ENCODE measurements around the gene TRANK1. TPM values are rescaled to one million over a fixed set of nuclear protein-coding genes. Genes with fewer than 3 reads are reported as not detected.

Gene TRANK1
- polyA plus RNA-seq, 4 donors = 6.4 to 8.4 (median 7.0) TPM

DNA sequence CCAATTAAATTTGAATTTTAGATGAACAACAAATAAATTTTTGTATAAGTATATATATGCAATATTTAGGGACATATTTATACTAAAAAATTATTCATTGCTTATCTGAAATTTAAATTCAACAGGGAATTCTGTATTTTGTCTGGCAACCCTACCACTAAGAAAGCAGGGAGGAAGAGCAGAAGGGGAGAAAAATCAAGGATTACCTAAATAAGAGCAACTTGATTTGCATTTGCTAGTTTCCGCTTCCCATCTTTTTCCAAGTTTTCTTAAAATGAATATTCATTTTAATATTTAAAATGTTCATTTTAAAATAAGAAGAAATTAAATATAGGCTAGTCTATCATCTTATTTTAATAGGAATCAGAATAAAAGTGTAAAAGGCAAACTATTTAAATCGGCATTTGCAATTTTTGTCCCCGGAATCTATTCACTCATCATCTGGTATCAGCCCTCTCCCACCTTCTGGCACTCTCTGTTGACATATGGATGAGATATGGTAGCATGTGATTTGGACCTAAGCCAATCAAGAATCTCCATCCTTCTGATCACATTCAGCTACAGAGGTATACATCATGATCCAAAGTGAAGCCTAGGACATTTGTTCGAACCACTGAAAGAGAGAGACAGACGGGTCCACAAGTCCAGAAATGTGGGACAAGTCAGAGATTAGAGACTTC lies 82.6 kb downstream of the TRANK1 start:
- no peak for DNase-seq (ENCODE audit: low read depth in 4 of 4, low spot score in 3 of 4)

DNA sequence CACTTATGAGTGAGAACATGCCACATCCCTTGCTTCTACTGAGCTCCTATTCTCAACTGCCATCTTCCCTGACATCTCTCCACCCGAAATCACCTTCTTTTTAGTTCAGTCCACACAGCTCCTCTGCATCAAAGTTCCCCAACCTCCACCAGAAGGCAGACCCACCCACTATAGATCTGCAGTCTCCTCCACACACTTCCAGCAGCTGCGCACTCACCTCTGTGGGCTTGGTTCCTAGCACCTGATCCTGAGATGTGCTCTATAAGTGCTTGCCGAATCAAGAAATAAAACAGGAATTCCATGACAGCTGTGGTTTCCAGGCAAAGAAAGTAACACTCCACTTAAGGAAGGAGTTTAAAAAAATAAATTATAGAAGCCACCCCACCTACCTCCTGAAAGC lies 85.4 kb downstream of the TRANK1 start:
- DNase-seq (ENCODE audit: low read depth in 4 of 4, low spot score in 3 of 4) = no peak

GRCh38 chr3:36852071-36852470 lies 92.8 kb downstream of the TRANK1 start:
- no peak for DNase-seq (ENCODE audit: low read depth in 4 of 4, low spot score in 3 of 4)

- DNase-seq (ENCODE audit: low read depth in 4 of 4, low spot score in 3 of 4) = no peak
Observed at GRCh38 chr3:36850743-36851142, 94.1 kb downstream of the TRANK1 start.

- no peak for DNase-seq (ENCODE audit: low read depth in 4 of 4, low spot score in 3 of 4)
Observed at GRCh38 chr3:36846406-36846805, 98.4 kb downstream of the TRANK1 start.

- DNase-seq (ENCODE audit: low read depth in 4 of 4, low spot score in 3 of 4) = no peak
Observed at GRCh38 chr3:36843065-36844051, 101.5 kb downstream of the TRANK1 start.

DNA sequence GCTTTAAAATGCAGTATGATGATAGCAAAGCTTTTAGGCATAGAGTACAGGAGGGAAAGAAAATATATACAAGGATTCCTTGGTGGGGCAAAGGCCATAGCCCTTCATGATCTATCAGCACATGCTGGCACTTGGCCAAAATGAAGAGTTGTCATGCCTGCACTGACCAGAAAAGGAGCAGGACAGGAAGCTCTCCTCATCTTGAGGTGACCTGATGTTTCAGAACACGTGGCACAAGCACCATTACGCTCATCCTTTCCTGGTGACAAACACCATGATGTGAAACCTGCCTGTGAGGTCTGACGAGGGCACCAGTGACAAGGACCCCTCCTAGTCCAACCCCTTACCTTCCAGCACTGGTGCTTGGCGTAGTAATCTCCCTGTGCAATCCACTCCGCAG lies 102.6 kb downstream of the TRANK1 start:
- DNase-seq (ENCODE audit: low read depth in 4 of 4, low spot score in 3 of 4) = no peak

DNA sequence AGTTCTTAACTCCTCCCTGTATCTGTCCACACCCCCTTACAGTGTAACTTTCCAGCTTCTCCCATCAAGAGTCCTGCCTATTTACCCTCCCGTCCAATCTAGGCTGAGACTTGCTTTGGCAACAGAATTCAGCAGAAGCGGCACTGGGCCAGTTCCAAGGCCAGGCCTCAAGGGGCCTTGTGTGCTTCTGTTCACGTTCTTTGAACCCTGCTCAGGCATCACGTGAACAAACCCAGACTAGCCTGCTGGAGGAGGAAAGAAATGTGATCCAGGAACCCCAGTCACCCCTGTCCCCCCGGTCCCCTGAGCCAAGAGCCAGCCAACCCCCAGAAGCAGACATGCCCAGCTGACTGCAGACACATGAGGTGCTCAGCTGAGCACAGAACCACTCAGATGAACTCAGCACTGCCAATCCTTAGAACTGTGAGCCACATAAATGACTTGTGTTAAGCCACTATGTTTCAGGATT lies 104.4 kb downstream of the TRANK1 start:
- DNase-seq (ENCODE audit: low read depth in 4 of 4, low spot score in 3 of 4) = no peak

DNA sequence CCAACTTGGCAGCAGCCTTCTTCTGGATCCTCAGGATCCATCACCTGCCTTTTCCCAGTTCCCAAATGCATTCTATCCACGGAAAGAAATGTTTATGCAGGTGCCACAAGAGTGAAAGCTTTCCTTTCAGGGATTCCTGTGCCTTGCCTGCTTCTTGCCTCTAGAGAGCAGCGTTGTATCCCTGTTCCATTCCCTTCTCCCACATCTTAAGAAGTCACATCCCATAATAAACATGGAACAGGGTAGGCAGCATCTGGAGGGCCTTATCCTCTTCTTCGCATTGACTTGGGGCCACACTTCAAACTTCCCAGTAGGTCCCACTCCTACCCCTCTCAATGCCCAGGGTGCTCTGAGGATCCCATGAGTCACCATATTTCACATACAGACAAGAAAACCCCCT lies 107.8 kb downstream of the TRANK1 start:
- no peak for DNase-seq (ENCODE audit: low read depth in 4 of 4, low spot score in 3 of 4)

- no peak for DNase-seq (ENCODE audit: low read depth in 4 of 4, low spot score in 3 of 4)
Observed at GRCh38 chr3:36833160-36833814, 111.6 kb downstream of the TRANK1 start.

DNA sequence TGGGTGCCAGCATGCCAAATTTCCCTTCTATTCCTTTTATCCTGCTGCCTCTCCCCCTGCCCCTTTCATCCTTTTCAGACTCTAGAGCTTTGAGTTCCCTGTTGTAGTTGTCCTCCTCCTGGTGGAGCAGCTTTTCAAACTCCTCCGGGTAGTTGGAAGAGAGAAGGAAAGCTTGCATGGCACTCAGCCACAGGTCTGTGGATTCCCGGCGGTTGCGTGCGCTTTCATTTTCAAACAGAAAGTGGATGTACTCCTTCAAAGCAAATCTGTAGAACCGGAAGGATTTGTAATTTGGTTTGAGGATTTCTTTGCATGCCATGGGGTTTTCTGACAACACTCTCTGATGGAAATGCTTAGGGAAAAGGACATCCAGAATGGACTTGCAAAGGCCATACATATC lies 112.4 kb downstream of the TRANK1 start:
- DNase-seq (ENCODE audit: low read depth in 4 of 4, low spot score in 3 of 4) = no peak

- no peak for DNase-seq (ENCODE audit: low read depth in 4 of 4, low spot score in 3 of 4)
Observed at GRCh38 chr3:36827133-36827532, 117.7 kb downstream of the TRANK1 start.

DNA sequence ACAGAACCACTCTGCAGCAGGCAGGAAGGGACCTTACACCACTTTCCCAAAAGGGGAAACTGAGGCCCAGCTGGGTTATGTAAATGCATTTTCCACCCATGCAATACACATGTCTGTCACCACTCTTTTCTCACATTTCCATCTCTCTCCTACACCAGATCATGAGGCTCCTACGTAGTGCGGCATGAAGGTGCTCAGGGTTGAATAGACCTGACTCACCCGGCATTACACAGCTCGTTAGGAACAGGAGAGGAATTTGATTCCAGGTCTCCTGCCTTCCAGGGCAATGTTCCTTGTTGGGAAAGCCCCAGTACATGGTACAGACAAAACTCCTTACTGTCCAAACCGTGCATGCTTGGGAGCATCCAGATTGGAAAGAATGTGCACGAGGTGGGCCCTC lies 118.6 kb downstream of the TRANK1 start:
- DNase-seq (ENCODE audit: low read depth in 4 of 4, low spot score in 3 of 4) = no peak

DNA sequence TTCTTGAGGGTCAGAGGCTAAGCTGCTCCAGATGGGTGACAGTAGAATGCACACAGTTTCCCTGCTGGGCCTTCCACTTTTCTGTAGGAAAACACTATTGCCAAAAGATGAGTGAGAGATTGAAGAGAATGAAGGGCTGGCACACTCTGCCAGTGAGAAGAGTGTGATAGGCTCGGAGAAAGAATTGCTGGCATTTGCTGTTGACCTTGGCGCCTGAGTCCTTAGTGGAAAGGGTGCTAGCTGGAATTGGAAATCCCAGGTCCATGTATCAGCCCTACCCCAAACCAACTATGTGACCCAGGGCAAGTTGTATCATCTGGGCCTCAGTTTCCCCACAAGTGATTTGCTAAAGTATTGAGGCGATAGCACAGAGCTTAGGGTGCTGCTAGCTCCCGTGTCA lies 120.4 kb downstream of the TRANK1 start:
- DNase-seq (ENCODE audit: low read depth in 4 of 4, low spot score in 3 of 4) = no peak

DNA sequence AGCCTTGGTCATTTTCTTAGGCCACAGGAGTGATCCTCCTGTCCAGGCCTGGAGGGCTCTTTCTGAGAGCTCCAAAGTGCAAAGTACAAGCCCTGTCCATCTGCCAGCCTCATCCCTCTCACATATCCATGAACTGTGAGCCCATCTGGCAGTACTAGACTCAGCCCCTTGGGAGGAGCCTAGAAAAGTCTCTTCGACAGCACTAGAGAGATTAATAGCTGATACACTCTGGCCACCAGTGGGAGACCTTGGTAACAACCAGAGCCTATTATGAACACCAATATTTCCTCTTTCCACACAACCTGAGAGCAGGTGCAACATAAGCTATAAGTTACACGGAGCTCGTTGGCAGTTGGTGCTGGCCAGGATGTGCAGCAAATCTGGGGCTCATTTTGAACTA lies 121.0 kb downstream of the TRANK1 start:
- no peak for DNase-seq (ENCODE audit: low read depth in 4 of 4, low spot score in 3 of 4)

GRCh38 chr3:36820083-36820482 lies 124.8 kb downstream of the TRANK1 start:
- DNase-seq (ENCODE audit: low read depth in 4 of 4, low spot score in 3 of 4) = no peak

- DNase-seq (ENCODE audit: low read depth in 4 of 4, low spot score in 3 of 4) = no peak
Observed at GRCh38 chr3:36817806-36818533, 126.9 kb downstream of the TRANK1 start.

- no peak for DNase-seq (ENCODE audit: low read depth in 4 of 4, low spot score in 3 of 4)
Observed at GRCh38 chr3:36815375-36815774, 129.5 kb downstream of the TRANK1 start.

DNA sequence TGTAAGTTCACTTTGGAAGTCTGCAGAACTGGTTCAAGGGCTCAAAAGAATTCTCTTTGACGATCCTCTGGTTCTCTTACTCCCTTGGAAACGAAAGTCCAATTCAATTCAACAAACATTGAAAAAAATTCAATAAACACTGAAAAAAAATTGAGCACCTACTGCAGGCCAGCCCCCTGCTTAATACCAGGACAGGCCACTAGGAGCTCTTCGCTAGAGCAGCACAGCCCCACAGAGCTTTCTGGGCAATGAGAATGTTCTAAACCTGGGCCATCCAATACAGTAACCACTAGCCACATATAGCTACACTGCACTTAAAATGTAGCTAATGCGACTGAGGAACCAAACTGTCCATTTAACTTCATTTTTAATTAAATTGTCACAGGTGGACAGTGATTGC lies 130.1 kb downstream of the TRANK1 start:
- DNase-seq (ENCODE audit: low read depth in 4 of 4, low spot score in 3 of 4) = no peak

DNA sequence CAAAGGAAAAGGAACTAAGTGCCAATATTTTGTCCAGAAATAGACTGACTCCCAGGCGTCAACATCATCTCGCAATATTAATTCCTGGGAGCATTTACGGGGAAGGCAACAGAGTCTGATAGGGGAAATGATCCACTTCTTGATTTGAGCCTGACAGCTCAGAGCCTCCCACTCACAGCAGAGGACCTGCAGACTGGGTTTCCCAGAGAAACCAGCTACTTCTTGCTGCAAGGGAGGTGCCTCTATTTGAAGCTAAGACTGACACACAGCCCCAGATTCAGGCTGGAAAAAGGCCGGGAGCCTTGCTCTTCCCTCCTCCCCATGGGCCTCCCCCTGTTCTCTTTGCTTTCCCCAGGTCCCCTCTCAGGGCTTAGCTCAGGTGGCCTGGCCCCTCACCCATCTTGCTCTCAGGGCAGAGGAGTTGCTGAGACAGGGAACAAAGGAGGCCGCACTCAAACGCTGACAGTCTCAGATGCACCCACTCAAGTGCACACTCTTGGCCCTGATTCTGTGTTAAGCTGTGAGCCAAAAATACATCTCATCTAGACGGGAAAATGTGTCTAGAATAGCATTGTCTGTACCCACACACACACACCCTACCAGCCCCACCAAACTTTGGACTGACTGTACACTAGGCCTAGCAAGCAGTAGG lies 130.7 kb downstream of the TRANK1 start:
- DNase-seq (ENCODE audit: low read depth in 4 of 4, low spot score in 3 of 4) = no peak

Measured in right renal pelvis (tissue), 4 donors.